Smooth muscle cell (in vitro differentiated cells): ENCODE measurements around the gene BEX4. TPM values are rescaled to one million over a fixed set of nuclear protein-coding genes. Genes with fewer than 3 reads are reported as not detected.

ENCODE experiments used
- DNase-seq: peaks from one replicate; lab custom pipeline; 2025; ENCODE audit not compliant: unreplicated experiment; lab: John Stamatoyannopoulos, UW
- H2AFZ ChIP-seq: fragments of 200-600 bp; sonication (generic); 2 replicates; pipeline ENCODE4 v1.6.0; 2016; ENCODE audit warnings: antibody characterized with exemption, low read depth, mild to moderate bottlenecking
- H3F3A ChIP-seq: fragments of 200-600 bp; sonication (generic); 2 replicates; pipeline ENCODE4 v1.6.0; 2017; ENCODE audit warnings: antibody characterized with exemption, low read depth
- H3K27ac ChIP-seq: fragments of 200-600 bp; sonication (generic); 2 replicates; pipeline ENCODE4 v1.5.1; 2016; ENCODE audit warnings: low read depth, mild to moderate bottlenecking
- H3K27me3 ChIP-seq: fragments of 200-600 bp; sonication (generic); 2 replicates; pipeline ENCODE4 v1.6.1; 2016; ENCODE audit warnings: low read depth, mild to moderate bottlenecking
- H3K36me3 ChIP-seq: fragments of 200-600 bp; sonication (generic); 2 replicates; pipeline ENCODE4 v1.5.1; 2016; ENCODE audit warnings: low read depth
- H3K4me1 ChIP-seq: fragments of 200-600 bp; sonication (generic); 2 replicates; pipeline ENCODE4 v1.5.1; 2016; ENCODE audit warnings: low read depth
- H3K4me2 ChIP-seq: fragments of 200-600 bp; sonication (generic); 2 replicates; pipeline ENCODE4 v1.6.0; 2016; ENCODE audit warnings: mild to moderate bottlenecking
- H3K4me3 ChIP-seq: fragments of 200-600 bp; sonication (generic); 2 replicates; pipeline ENCODE4 v1.5.1; 2016; ENCODE audit warnings: mild to moderate bottlenecking
- H3K79me2 ChIP-seq: fragments of 200-600 bp; sonication (generic); 2 replicates; pipeline ENCODE4 v1.6.0; 2016; ENCODE audit warnings: low read depth, mild to moderate bottlenecking
- H3K9ac ChIP-seq: fragments of 200-600 bp; sonication (generic); 2 replicates; pipeline ENCODE4 v1.6.0; 2016; ENCODE audit warnings: low read depth
- H3K9me3 ChIP-seq: fragments of 200-600 bp; sonication (generic); replicated peaks from 2 replicates; pipeline ENCODE4 v1.5.1; 2016; ENCODE audit warnings: low read depth
- H4K20me1 ChIP-seq: fragments of 200-600 bp; sonication (generic); 2 replicates; pipeline ENCODE4 v1.6.0; 2016; ENCODE audit warnings: low read depth
- CTCF ChIP-seq: fragments of 200-600 bp; sonication (generic); IDR thresholded peaks from 2 replicates; pipeline ENCODE4 v1.5.1; 2017; ENCODE audit warnings: borderline replicate concordance, mild to moderate bottlenecking, antibody characterized with exemption; ENCODE audit not compliant: insufficient read depth, poor library complexity, severe bottlenecking
- WGBS: methylation state at CpG from one replicate; pipeline ENCODE4 v1.1.7; 2016; ENCODE audit warnings: low lambda C conversion rate; 5-methylcytosine and 5-hydroxymethylcytosine counted together
- polyA plus RNA-seq: library from polyadenylated mRNA; unstranded; fragments of >200 nt; fragmentation: Nextera tagmentation; extraction: Ambion mirVana; gene quantifications from 2 replicates; pipeline ENCODE4 v1.2.1, GENCODE V29; 2016
- total RNA-seq: library from RNA; depleted of rRNA; stranded (reverse); fragments of >200 nt; gene quantifications from 2 replicates; pipeline ENCODE4 v1.2.3, GENCODE V29; 2014

The BEX4 gene
- total and polyA plus RNA-seq, 2 experiments from 2014 or later, result 48.7 to 107 TPM

GRCh38 chrX:103236296-103236695 is 21.4 kb downstream of the BEX4 start:
- H3F3A ChIP-seq, result no peaks in the 10 kb centered on the region
- H4K20me1 ChIP-seq, result no peaks in the 10 kb centered on the region
- H2AFZ ChIP-seq, result no peak overlapping the region
- no peak overlapping the region for H3K27ac ChIP-seq
- no peaks in the 10 kb centered on the region for H3K9me3 ChIP-seq
- H3K4me1 ChIP-seq, result no peaks in the 10 kb centered on the region
- no peaks in the 10 kb centered on the region for H3K27me3 ChIP-seq
- no peak overlapping the region for H3K9ac ChIP-seq
- H3K79me2 ChIP-seq, result no peaks in the 10 kb centered on the region
- H3K4me3 ChIP-seq, result no peak overlapping the region
- H3K4me2 ChIP-seq, result no peak overlapping the region
- no peak for DNase-seq
- H3K36me3 ChIP-seq, result no peaks in the 10 kb centered on the region
- TF ChIP-seq CTCF, result no peak
- 77% methylated on average over 1 of the region's 1 CpG for WGBS

GRCh38 chrX:103240155-103240554 is 25.2 kb downstream of the BEX4 start:
- Histone ChIP-seq H2AFZ (no peak overlapping the region), H3K36me3 (no peaks in the 10 kb centered on the region), H3K4me3 (no peak overlapping the region), H3K27ac (no peak overlapping the region), H3K4me1 (no peaks in the 10 kb centered on the region), H3F3A (no peaks in the 10 kb centered on the region), H3K4me2 (no peak overlapping the region), H4K20me1 (no peaks in the 10 kb centered on the region), H3K9ac (no peak overlapping the region), H3K27me3 (no peaks in the 10 kb centered on the region), H3K79me2 (no peaks in the 10 kb centered on the region), H3K9me3 (no peaks in the 10 kb centered on the region)
- no peak for DNase-seq
- TF ChIP-seq CTCF, result no peak

GRCh38 chrX:103248553-103248952 is 33.6 kb downstream of the BEX4 start:
- no peak for DNase-seq

More at GRCh38 chrX:103248553-103248952, 33.6 kb downstream of the BEX4 start:
- Histone ChIP-seq H3K27me3 (no peaks in the 10 kb centered on the region), H3F3A (no peaks in the 10 kb centered on the region), H3K9me3 (no peaks in the 10 kb centered on the region), H3K4me1 (no peaks in the 10 kb centered on the region), H3K4me3 (no peak overlapping the region), H3K27ac (no peak overlapping the region), H3K36me3 (no peaks in the 10 kb centered on the region), H4K20me1 (no peaks in the 10 kb centered on the region), H2AFZ (peak overlapping the region; percentile 8), H3K79me2 (no peaks in the 10 kb centered on the region), H3K9ac (no peak overlapping the region), H3K4me2 (no peak overlapping the region)
- peak; percentile 37 for TF ChIP-seq CTCF
